Activated CD8-positive, alpha-beta memory T cell treated with anti-CD3 and anti-CD28 coated beads, Interleukin-2, amount 50 U/mL, for 1 hour (primary cell): ENCODE measurements around the gene PRMT7.

Experiments
- DNase-seq: peaks from one replicate; pipeline ENCODE4 v3.0.0-alpha.2; 2020; ENCODE audit errors: extremely low read depth

The PRMT7 gene

DNA sequence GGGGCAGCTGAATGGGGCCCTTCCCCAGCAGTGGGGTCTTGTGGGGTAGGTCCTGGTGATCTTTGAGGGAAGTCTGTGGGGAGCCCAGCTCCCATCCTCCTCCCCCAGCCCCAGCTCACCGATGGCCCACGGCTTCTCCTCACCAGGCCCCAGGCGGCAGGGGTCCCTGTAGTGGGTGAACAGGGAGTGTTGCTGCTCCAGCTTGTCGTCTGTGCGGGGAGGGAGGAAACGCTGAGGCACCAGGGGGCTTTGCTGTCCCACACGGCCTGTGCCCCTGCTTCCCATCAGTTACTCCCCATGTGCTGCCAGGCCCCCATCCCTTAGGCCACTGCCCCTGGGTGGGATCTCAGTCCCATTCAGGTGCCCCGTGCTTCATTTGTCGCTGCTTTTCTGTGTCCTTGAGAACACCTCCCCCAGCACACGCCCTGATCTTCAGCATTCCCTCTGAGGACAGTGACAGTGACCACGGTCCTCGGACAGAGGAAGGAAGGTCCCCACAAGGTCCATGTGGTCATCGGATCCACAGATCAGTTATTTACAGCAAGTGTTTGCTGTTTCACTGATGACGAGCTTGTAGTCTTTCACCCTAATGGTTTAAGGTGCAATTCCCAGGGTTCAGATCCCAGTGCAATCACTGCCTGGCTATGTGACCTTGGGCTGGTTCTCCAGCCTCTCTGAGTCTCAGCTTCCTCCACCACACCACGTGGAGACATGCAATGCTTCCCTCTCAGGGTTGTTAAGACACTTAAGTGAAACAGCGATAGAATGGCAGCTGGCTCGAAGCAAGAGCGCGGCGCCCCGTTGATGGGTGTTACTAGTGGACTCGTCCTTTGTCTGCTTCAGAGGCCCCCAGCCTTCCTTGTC lies 53.1 kb downstream of the PRMT7 start:
- no peak for DNase-seq

DNA sequence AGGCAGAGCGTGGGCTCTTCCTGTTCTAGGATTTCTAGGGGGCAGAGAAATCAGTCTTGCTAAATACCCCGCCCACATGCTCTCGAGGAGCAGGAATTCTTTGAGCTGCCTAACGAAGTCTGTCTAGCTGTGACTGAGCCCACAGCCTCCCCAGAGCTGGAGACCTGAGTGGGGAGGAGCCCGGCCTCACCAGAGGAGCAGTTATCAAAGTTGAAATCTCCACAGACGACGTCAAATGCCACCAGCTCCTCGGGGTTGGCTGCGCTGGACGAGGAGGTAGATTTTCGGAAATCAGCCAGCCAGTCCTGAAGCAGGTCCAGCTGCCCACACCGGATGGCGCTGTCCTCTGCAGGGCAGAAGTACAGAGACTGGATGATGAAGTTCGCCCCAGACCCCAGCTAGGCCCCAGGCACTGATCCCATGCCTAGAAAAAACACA lies 53.8 kb downstream of the PRMT7 start:
- no peak for DNase-seq

DNA sequence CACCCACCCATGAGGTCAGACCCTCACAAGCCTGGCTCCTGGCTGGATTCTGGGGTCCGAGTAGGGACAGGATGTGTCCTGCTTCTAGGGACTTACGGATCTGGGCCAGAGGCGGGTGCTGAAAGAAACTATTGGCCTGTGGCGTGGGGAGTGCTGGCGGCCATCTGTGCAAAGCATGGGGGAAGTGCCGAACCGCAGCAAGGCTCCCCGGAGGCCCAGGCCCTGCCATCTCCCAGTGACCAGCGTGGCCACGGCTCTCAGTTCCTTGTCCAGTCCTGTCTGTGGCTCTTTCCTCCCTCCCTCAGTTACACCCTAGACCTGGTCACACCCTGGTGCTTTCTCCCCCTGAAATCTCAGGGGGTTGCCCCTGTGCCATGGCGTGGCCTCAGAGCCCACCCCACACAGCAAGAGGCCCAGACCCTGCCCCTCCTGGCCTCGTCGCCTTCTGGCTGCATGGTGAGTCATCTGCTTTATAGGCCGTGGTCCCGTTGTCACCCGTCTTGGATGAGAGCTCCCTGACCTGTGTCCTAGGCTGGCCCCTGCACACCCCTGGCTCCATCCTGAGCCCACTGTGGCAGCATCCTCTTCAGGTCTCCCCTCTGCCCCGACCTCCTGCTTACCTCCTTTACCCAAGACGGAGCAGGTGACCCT lies 54.5 kb downstream of the PRMT7 start:
- no peak for DNase-seq

DNA sequence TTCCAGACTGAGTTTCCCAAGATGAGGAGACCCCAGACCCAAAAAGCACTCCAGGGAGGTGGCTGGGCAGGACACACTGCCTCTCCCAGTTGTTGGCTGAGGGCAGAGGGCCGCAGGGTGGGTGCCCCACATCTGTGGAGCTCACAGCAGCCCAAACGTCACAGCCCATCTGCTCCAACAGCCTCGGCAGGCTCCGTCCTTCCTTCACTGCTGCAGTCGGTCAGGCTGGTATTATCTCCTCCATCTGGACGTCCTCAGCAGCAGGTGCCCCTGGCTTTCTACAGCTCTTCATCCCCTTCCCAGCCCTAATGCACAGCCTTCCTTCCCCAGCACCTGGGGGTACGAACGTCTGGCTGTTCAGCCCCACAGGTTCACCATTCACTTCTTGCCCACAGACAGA lies 55.2 kb downstream of the PRMT7 start:
- DNase-seq: no peak

DNA sequence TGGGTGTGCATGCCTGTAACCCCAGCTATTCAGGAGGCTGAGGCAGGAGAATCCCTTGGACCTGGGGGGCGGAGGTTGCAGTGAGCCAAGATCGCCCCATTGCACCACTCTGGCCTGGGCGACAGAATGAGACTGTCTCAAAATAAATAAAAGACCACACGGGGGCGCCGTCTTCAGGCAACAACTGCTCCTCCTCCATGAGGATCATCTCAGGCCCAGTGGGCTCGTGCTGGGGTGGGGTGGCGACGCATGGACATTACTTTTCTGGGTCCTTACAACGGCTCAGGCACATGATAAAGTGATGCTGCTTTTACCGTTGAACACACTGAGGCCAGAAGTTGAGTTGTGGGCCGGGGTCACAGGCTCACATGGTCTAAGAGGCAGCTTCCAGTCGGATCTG lies 56.2 kb downstream of the PRMT7 start:
- no peak for DNase-seq

DNA sequence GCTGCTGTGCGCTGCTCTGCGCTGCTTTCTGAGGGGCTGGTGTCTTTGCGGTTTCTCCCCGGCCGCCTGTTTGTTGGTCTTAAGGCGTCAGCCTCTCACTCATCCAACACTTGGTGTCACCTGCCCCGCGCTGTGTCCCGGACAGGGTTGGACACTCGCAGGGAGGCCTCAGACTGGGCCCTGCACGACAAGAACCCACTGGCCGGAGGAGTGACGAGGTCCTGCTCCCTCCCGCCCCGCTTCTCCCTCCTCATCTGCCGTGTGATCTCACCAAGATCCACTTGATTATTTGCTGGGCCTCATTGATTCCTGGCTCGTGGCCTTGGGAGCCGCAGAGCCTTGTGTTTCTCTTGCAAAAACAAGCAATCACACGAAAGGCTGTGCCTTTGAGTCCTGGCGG lies 56.6 kb downstream of the PRMT7 start:
- no peak for DNase-seq

DNA sequence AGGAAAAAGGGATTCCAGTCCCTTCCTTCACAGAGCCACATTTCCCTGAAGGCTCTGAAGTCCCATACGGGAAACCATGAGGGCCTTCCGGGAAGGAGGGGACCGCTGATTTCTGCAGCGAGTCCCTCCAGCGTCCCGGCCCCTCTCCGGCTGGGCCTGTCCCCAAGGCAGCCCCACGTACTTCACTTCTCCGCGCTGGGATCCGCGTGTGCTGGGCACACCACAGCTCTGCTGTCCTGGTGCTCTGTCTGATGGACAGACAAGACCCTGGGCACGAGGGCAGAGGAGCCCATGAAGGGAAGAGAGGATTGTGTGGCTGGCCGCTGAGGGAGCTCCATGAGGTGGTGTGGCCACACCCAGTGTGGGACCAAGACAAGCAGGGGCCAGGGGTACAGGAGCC lies 57.1 kb downstream of the PRMT7 start:
- no peak for DNase-seq

DNA sequence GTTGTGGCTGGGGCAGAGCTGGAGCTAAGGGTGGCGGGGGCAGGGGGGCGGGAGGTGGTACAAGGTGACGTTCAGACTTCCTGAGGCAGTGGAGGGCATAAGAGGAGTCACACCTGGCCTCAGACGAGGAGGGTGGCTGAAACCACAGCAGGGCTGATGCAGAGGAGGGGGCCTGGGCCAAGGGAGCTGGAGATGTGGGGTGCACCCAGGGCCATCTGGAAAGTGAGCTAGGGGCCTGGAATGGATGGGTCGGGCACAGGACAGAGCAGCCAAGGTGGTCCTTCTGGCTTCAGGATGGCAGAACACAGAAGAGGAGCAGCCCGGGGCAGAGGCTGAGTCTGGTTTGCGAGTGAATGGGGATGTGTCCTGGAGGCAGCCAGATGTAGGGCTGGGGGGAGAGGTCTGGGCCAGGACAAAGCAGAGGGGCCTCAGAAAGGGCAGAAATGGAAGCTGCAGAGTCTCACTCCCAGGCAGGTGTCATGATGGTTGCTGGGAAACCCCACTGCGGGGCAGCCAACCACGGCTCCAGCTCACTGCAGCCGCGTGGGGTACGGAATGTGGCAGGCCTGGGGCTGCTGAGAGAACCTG lies 57.6 kb downstream of the PRMT7 start:
- DNase-seq: no peak

DNA sequence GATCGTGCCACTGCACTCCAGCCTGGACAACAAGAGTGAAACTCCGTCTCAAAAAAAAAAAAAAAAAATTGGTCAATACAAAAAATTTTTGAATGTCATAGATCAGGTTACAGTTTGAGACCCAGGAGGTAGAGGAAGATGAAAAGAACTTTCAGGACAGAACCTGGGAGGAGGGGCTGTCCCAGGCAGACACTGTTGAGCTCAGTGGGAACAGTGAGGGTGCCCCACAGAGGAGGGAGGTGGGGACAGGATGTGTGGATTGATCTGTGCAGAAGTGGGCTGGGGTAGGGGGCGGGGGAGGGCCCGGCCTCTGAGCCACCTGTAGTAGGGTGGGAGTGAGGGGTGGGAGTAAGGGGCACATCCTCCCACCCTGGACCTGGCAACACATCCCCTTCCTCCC lies 58.3 kb downstream of the PRMT7 start:
- no peak for DNase-seq

DNA sequence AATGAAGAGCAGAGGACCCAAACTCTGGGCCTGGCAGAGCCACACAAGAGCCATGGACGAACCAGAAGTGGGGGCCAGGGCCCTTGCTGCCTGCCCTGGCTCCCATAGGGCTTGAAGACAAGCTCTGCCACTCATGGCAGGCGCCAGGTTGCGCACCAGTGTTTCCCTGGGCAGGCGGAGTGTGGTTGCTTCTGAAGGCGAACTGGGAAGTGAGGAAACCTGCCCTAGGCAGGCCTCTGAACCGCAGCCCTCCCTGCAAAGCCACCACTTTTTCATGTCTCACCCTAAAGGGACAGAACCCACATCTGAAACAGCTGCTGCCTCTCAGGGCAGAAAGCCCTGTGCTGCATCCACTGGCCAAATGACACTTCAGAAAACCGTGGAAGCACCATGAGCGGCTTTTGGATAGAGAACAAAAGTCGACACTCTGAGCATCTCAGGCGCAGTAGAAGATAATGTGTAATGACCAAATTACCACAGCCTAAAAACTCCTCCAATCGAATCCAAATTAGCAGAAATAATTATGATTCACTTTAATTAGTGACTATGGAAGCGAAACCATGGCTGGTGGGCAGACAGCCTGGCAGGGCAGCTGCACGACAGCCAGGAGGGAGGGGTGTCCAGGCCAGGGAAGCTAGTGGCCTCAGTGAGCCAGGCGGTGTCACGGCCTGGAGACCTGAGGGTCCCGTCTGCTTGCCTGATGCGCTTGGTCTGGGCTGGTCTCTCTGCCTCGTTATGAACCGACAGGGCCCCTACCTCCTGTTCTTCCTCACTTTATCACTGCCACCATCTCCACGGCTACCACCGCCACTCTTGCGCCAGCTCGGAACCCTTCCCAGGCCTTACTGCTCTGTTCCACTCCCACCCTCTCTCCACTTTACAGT lies 59.1 kb downstream of the PRMT7 start:
- no peak for DNase-seq

DNA sequence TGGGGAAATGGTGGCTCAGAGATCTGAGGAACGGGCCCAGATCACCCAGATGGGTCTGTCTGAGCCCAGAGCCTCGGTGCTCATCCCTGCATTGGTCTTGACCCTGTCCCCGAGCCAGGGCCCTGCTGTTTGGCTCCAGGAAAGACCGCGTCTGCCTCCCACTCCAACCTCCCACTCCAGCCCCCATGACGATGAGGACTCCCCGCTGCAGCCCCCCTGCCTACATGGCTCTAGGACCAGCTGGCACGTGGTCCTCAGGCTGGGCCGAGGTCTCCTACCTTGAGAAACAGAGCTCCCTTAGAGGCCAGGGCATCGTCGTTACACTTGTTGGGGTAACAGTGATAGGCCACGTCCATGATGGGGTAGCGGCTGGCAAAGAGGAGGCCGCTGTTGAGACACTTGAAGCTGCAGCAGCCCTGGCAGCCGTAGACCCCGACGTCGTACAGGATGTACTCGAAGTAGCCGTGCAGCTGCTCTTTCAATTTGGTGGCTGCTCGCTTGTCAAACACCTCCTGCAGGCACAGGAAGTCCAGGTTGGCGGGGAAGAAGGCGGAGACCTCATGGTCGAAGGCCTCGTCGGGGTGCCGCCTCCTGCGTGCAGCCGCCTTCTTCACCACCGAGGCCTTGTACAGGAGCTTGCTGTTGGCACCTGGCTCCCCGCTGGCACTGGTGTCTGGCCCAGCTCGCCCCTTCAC lies 59.9 kb downstream of the PRMT7 start:
- DNase-seq: no peak

DNA sequence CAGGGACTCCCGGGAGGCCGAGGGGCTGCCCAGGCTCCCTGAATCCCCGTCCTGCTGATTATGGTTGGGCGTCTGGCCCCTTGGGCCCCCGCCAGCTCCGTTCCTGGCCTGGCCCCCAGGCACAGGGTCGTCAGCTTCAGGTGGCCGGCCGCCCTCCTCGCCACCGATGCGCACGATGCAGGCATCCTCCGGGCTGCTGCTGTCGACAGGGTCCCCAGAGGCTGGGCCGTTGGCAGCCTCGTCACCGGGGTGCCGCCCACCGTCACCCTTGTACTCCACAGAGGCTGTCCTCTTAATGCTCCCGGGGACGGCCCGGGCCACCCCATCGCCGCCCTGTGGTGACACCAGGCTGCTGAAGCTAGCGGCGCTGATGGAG lies 60.4 kb downstream of the PRMT7 start:
- DNase-seq: no peak

DNA sequence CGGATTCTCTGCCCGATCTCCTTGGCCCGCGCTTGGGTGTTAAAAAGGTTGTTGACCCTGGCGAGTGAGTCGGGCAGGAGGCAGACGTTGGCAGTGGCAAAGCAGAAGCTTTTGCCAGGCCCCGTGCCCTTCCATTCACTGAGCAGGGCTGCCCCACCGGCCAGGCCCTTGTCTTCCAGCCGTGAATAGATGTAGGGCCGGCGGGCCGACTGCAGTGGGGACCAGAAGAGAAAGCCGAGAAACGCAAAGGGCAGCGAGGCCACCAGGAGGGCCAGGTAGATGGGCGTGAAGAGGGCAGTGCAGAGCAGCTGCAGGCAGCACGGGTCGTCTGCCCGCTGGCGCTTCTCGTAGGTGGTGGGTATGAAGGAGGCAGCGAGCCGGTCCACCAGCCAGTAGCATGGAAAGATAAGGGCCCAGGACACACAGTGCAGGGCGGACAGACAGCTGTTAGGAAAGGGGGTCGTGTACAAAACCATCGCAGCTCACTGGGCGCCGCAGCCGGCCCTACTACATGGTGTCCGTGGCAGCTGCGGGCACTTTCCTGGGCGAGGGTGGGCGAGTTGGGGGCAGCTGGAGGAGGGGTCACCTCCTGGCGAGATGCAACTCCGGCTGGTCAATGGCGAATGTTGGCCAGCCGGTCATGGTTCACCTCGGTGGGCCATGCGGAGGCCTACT lies 61.0 kb downstream of the PRMT7 start:
- DNase-seq: no peak

DNA sequence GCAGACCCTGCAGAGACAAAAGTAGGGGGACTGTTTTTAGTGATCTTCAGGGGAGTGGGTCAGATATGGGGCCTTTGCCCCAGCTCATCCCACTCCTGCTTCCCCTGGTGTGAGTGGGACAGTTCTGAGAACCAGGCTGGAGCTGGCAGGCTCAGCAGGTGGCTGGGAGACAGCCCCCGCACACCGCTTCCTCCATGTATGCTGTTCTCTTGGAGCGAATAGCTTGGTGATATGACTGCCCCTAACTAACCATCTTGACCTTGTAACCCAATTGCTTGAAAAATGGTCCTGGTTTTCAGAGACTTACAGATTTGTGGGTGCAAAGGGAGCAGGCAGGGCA lies 61.5 kb downstream of the PRMT7 start:
- DNase-seq: no peak

DNA sequence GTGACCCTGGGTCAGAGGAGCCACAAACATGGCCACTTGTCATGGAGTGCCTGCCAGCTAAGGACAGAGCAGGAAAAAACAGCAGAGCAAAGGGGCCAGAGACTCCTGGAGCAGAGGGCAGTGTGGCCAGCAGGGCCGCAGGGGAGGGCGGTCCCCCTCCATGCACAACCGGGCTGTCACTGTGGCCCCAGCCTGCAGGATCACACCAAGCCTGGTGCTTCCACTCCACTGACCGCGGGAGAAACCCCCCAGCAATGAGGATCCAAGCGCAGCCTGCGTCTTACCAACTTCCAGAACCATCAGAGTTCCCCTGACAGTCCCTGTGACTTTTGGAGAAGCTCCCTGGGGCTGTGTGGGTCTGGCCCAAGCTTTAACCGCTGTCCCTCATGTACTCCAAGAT lies 62.0 kb downstream of the PRMT7 start:
- no peak for DNase-seq

DNA sequence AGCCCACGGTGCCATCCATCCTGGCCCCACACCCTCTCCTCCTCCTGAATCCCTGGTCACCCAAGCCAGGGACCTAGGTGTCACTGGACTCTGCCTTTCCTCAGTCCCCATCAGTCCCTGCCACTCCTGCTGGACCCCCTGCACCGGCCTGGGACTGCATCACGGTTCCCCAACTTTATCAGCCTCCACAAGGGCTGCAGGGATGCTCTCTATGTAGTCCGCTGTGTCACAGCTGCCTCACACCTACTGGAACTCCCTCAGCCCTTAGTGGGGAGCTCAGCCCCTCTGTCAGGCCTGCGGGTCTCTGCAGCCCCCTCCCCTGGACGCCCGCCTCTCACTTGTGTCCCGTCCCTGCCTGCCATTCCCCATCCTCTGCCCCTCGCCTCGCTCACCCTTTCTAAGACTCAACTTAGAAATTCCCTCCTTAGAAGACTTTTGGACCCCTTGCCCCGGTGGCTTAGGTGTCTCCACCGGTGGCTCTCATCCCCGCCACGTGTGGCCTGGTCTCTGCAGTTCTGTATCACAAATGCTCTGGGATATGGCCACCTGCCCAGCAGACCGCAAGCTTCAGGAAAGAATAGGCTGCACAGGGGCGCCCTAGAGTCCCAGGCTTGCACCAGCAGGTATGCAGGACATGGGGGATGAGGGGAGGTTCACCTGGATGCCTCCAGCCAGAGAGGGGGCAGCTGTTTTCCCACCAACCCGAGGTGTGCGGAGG lies 62.9 kb downstream of the PRMT7 start:
- no peak for DNase-seq

DNA sequence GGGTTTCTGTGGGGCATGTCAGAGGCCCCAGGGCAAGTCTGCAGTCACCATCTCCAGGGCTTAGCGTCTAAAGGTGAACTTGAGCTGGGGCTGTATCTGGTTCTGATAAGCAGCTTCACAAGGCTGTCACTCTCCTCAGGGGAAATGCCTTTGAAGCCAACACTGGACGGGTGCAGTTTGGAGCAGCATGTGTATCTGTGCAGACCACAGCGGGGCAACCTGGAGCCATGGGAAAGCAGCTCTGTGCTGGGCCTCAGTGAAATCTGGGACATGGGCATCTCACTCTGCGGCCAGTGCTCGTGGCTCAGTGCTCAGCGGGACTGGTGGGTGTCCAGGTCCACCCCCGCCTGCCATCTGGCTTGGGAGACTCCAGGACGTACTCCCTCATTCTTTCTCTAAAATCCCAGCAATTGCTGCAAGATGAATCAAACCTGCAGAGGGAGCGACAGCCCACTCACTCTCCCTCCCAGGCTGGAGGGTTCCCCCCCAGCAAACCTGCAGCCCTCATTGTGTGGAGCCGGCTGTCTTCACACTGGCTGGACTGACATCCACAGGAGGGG lies 63.5 kb downstream of the PRMT7 start:
- DNase-seq: no peak

DNA sequence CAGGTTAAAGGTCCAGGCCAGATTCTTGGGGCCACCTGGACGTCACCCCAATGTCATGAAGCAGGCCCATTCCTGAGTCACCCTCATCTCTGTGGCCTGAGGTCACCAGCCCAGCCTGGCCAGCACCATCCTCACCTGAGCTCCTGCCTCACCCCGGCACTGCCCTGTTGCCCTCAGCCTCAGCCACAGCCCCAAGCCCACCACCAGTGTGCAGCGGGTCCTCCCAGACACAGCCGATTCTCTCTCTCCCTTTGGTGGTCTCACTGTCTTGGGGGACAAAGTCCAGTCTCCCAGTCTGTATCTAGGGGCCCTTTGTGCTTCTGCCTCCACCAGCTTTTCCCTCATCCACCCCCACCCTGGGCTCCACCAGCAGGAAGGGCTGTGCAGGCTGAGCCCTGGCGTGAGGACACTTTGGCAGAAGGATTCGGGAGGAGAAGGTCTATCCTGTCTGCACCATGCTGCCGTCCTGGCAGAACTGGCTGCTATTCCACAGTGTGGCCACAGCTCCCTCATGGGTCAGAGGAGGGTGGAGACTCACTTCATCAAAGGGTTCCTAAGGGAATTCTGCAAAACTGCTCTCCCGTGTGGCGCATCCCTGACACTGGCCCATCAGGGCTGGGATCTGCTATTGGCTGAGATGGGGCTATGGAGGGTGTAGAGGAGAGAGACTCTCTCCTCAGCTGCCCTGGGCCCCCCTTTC lies 64.3 kb downstream of the PRMT7 start:
- no peak for DNase-seq

DNA sequence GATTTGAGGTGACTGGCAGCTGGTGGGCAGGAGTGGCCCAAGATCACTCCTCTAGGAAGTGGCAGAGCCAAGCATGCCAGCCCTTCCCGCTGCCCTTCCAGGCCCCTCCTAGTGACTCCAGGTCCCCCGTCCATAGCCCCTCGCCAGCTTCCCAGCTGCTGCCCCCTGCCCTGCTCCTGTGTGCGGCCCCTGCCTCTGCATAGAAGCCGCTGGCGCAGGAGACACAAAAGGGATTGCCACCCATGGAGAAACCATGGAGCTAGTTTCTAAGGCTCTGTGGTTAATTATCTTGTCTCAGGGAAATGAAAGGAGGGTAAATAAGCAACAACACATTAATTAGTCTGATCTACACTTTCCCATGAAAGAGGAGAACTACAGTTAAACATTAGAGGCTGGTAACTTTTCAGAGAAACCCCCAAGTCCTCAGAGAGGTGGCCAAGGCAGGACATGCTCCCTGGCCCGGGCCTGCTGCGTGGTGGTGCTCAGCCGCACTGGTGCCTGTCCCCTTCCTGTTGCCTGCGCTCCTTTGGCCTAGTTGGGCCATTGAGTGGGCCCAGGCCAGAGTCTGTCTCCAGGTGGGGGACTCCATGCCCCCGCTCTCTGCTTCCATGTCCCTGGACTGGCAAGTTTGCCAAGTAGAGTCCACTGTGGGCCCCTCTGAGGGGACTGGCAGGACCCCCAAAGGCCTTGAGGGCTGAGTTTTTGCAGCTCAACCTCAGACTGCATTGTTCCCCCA lies 65.2 kb downstream of the PRMT7 start:
- no peak for DNase-seq
